HL-60 (cell line): ENCODE measurements around the gene MARCKS.

ENCODE experiments used
- DNase-seq, 2 experiments: peaks; one replicate each; pipeline ENCODE4 v3.0.0-alpha.2; 2010 to 2020; ENCODE audit warnings: low read depth in 1 of 2, low spot score in 1 of 2
- H3K27ac ChIP-seq: fragments of 250-450 bp; sonication (Bioruptor Pico); replicated peaks from 2 replicates; pipeline ENCODE4 v1.5.1; 2020; ENCODE audit warnings: mild to moderate bottlenecking, moderate library complexity
- H3K27me3 ChIP-seq: fragments of 250-450 bp; sonication (Bioruptor Pico); 2 replicates; pipeline ENCODE4 v1.5.1; 2021; ENCODE audit warnings: mild to moderate bottlenecking, moderate library complexity; ENCODE audit not compliant: insufficient read depth, poor library complexity, severe bottlenecking
- H3K4me3 ChIP-seq: replicated peaks from 2 replicates; pipeline ENCODE4 v1.5.1; 2011; ENCODE audit warnings: mild to moderate bottlenecking, control low read depth, low read length; ENCODE audit not compliant: insufficient read depth
- CTCF ChIP-seq: IDR thresholded peaks from one replicate; pipeline ENCODE4 v1.5.1; 2011; ENCODE audit warnings: low read length, control low read depth, inconsistent platforms; ENCODE audit not compliant: insufficient read depth
- GABPA ChIP-seq: IDR thresholded peaks from 2 replicates; pipeline ENCODE4 v1.6.1; 2012; ENCODE audit warnings: low read depth
- POLR2AphosphoS5 ChIP-seq: IDR thresholded peaks from 2 replicates; pipeline ENCODE4 v1.6.1; 2012; ENCODE audit warnings: low read depth
- REST ChIP-seq: IDR thresholded peaks from 2 replicates; pipeline ENCODE4 v1.6.1; 2012; ENCODE audit warnings: low read depth; ENCODE audit not compliant: insufficient replicate concordance
- SPI1 ChIP-seq: IDR thresholded peaks from 2 replicates; pipeline ENCODE4 v1.6.1; 2012; ENCODE audit warnings: low read depth, mild to moderate bottlenecking, borderline replicate concordance

MARCKS gene

GRCh38 chr6:113893451-113893850 lies 36.3 kb downstream of the MARCKS start:
- TF ChIP-seq SPI1 (no peak), CTCF (no peak), REST (no peak), POLR2AphosphoS5 (no peak), GABPA (no peak)
- Histone ChIP-seq H3K27me3 (no peaks in the 10 kb centered on the region), H3K4me3 (no peak overlapping the region), H3K27ac (no peak overlapping the region)
- no peak for DNase-seq

GRCh38 chr6:113893866-113894265 lies 36.7 kb downstream of the MARCKS start:
- no peak for DNase-seq
- Histone ChIP-seq H3K27ac (no peak overlapping the region), H3K27me3 (no peaks in the 10 kb centered on the region), H3K4me3 (no peak overlapping the region)
- TF ChIP-seq POLR2AphosphoS5 = no peak

- TF ChIP-seq POLR2AphosphoS5 = no peak
- TF ChIP-seq REST = no peak
- no peak for TF ChIP-seq GABPA
- no peak for TF ChIP-seq SPI1
- no peak for TF ChIP-seq CTCF
- no peak overlapping the region for H3K4me3 ChIP-seq
- peaks cover 2% of the 10 kb centered on the region for H3K27me3 ChIP-seq
- H3K27ac ChIP-seq = no peak overlapping the region
- DNase-seq = no peak
Observed at GRCh38 chr6:113894712-113895674, 37.8 kb downstream of the MARCKS start.

- Histone ChIP-seq H3K4me3 (no peak overlapping the region), H3K27me3 (peaks cover 2% of the 10 kb centered on the region), H3K27ac (no peak overlapping the region)
- no peak for DNase-seq
- TF ChIP-seq SPI1 (no peak), GABPA (no peak), REST (no peak), CTCF (no peak), POLR2AphosphoS5 (no peak)
Observed at GRCh38 chr6:113901482-113901881, 44.3 kb downstream of the MARCKS start.
